Natural killer cell (primary cell): ENCODE data around the gene DDR2. TPM values are rescaled to one million over a fixed set of nuclear protein-coding genes. Genes with fewer than 3 reads are reported as not detected.
"Not testable (repeated sequence)": the region's sequence is repeated elsewhere in the genome, so short reads cannot be mapped to it uniquely, and the experiment has no call there.

ENCODE experiments used
- ATAC-seq, 3 donors: fragments of 150-1000 bp in 2 of 3; fragments of 200-7000 bp in 1 of 3; cut with Tn5 transposase; 1 replicate in 1 of 3; 2 replicates in 2 of 3; pipeline ENCODE4 v1.10.0; 2021; ENCODE audit warnings: mild to moderate bottlenecking in 2 of 3, moderate library complexity in 2 of 3
- DNase-seq, 2 donors: peaks; one replicate each; pipeline versions ENCODE4 v3.0.0 to v3.0.0-alpha.2; 2013 to 2021; ENCODE audit warnings: mixed read lengths in 1 of 2
- H3K27ac ChIP-seq: one replicate; pipeline ENCODE4 v1.5.1; 2013; ENCODE audit warnings: mild to moderate bottlenecking, low read length
- H3K27me3 ChIP-seq: one replicate; pipeline ENCODE4 v1.6.1; 2013; ENCODE audit warnings: low read length; ENCODE audit not compliant: control insufficient read depth, insufficient read depth
- H3K36me3 ChIP-seq: one replicate; pipeline ENCODE4 v1.6.1; 2013; ENCODE audit warnings: low read length; ENCODE audit not compliant: control insufficient read depth, insufficient read depth
- H3K4me1 ChIP-seq: one replicate; pipeline ENCODE4 v1.6.1; 2013; ENCODE audit warnings: low read length; ENCODE audit not compliant: control insufficient read depth, insufficient read depth
- H3K4me3 ChIP-seq: one replicate; pipeline ENCODE4 v1.5.1; 2013; ENCODE audit warnings: low read length
- H3K9me3 ChIP-seq: one replicate; pipeline ENCODE4 v1.6.1; 2013; ENCODE audit warnings: low read length; ENCODE audit not compliant: control insufficient read depth, insufficient read depth
- H3K27ac Mint-ChIP-seq, 2 donors: one replicate each; pipeline ENCODE4 v1.8.0; 2022; ENCODE audit warnings: mild to moderate bottlenecking in 2 of 2, mixed read lengths in 2 of 2, moderate library complexity in 1 of 2
- H3K27me3 Mint-ChIP-seq, 2 donors: one replicate each; pipeline ENCODE4 v1.8.0; 2022; ENCODE audit warnings: low read depth in 2 of 2, mixed read lengths in 2 of 2
- H3K36me3 Mint-ChIP-seq: one replicate; pipeline ENCODE4 v1.8.0; 2022; ENCODE audit warnings: mixed read lengths
- H3K4me1 Mint-ChIP-seq, 2 donors: one replicate each; pipeline ENCODE4 v1.8.0; 2022; ENCODE audit warnings: mixed read lengths in 2 of 2
- H3K4me3 Mint-ChIP-seq: one replicate; pipeline ENCODE4 v1.8.0; 2022; ENCODE audit warnings: mild to moderate bottlenecking, moderate library complexity, mixed read lengths
- H3K9me3 Mint-ChIP-seq, 2 donors: one replicate each; pipeline ENCODE4 v1.8.0; 2022; ENCODE audit warnings: mixed read lengths in 2 of 2
- WGBS: methylation state at CpG from one replicate; pipeline ENCODE4 v1.1.7; 2013; ENCODE audit warnings: missing lambda C conversion rate; ENCODE audit not compliant: insufficient coverage; 5-methylcytosine and 5-hydroxymethylcytosine counted together
- intact Hi-C: fragments of 100-400 bp; cut with micrococcal nuclease; formaldehyde crosslinking; loops from one replicate; pipeline ENCODE4 v1.14.2; 2022
- total RNA-seq, 4 donors: library from RNA; stranded (reverse); fragments of 120-200 nt in 1 of 4; gene quantifications; one replicate each; pipeline versions ENCODE4 v1.2.3 to v1.2.4, GENCODE V29; 2013 to 2022
- TF ChIP-seq, protein P1 (sequence below): fragments of 200-600 bp; IDR thresholded peaks from one replicate; pipeline ENCODE4 v1.8.0; 2022; ENCODE audit warnings: antibody characterized with exemption

Gene DDR2
- 1 to 10 TPM; 1.5 to 2.0 (median 1.8) TPM for total RNA-seq
- total RNA-seq (2013), result 0.36 TPM

DNA sequence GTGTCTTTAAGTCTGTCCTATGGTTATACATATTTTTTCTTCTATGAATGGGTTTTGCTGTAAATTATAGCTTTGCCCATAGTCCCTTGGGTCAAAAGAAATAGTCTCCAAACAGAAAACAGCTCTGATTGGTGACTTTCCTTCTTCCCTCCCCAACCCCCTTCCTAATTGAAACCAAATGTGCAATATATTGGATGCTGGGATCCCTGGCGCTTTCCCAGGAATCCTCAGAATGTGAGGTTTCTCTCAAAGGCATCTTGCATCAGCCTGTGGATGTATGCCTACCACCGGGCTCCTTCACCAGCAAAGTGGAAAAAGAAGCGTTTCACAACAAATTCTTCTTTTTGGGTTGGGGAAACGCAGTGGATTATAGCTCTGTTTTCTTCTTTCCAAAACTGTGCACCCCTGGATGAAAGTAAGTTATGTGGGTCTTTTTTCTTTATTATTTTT lies at the start of gene DDR2:
DDR2 (plus strand) TSS at position 248 of the 450 bp plus-strand sequence. CDS start 86,600 bp downstream, outside the sequence.
- Mint-ChIP-seq H3K4me1 (no peaks in the 10 kb centered on the region), H3K9me3 (no peaks in the 10 kb centered on the region), H3K36me3 (no peaks in the 10 kb centered on the region), H3K4me3 (no peak within 1 kb of the TSS), H3K27ac (no peak within 1 kb of the TSS), H3K27me3 (peaks cover 3 to 5% of the 10 kb centered on the region in 2 donors)
- H3K36me3 ChIP-seq, result no peaks in the 10 kb centered on the region
- no peak for DNase-seq
- intact Hi-C loops, result no loop called here
- no peak within 1 kb of the TSS for H3K27ac ChIP-seq
- no peaks in the 10 kb centered on the region for H3K9me3 ChIP-seq
- no peak for ATAC-seq
- TF ChIP-seq, protein P1, sequence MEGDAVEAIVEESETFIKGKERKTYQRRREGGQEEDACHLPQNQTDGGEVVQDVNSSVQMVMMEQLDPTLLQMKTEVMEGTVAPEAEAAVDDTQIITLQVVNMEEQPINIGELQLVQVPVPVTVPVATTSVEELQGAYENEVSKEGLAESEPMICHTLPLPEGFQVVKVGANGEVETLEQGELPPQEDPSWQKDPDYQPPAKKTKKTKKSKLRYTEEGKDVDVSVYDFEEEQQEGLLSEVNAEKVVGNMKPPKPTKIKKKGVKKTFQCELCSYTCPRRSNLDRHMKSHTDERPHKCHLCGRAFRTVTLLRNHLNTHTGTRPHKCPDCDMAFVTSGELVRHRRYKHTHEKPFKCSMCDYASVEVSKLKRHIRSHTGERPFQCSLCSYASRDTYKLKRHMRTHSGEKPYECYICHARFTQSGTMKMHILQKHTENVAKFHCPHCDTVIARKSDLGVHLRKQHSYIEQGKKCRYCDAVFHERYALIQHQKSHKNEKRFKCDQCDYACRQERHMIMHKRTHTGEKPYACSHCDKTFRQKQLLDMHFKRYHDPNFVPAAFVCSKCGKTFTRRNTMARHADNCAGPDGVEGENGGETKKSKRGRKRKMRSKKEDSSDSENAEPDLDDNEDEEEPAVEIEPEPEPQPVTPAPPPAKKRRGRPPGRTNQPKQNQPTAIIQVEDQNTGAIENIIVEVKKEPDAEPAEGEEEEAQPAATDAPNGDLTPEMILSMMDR, result no peak
- 94% methylated on average over 4 of the region's 4 CpGs for WGBS
- no peaks in the 10 kb centered on the region for H3K27me3 ChIP-seq
- no peak within 1 kb of the TSS for H3K4me3 ChIP-seq
- no peaks in the 10 kb centered on the region for H3K4me1 ChIP-seq

DNA sequence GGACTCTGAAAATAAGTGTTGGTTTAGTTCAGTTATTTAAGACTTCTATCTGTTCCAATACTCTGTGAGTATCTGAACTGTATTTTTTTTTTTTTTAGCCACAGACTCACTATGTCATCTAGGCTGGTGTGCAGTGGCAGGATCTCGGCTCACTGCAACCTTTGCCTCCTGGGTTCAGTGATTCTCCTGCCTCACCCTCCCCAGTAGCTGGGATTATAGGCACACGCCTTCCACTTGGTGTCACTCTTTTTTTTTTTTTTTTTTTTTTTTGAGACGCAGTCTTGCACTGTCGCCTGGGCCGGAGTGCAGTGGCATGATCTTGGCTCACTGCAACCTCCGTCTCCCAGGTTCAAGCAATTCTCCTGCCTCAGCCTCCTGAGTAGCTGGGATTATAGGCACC lies 49.4 kb upstream of the DDR2 start:
- H3K9me3 ChIP-seq, ATAC-seq, H3K9me3 Mint-ChIP-seq, H3K4me3 Mint-ChIP-seq, H3K27me3 ChIP-seq, H3K27me3 Mint-ChIP-seq, intact Hi-C loops, H3K4me1 ChIP-seq, H3K27ac ChIP-seq, H3K27ac Mint-ChIP-seq, DNase-seq, H3K4me1 Mint-ChIP-seq, H3K4me3 ChIP-seq: not testable (repeated sequence)
- H3K36me3 Mint-ChIP-seq, result peaks cover 14% of the 10 kb centered on the region
- 88% methylated on average over 6 of the region's 6 CpGs for WGBS
- peaks cover 21% of the 10 kb centered on the region for H3K36me3 ChIP-seq

DNA sequence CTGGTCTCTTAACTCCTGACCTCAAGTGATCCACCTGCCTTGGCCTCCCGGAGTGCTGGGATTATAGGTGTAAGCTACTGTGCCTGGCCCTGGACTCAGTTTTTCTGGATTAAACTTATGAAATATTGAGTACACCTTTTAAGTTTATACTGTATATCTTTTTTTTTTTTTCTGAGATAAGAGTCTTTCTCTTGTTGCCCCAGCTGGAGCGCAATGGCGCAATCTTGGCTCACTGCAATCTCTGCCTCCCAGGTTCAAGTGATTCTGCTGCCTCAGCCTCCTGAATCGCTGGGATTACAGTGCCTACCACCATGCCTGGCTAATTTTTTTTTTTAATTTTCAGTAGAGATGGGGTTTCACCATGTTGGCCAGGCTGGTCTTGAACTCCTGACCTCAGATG lies 47.2 kb upstream of the DDR2 start:
- ATAC-seq, H3K9me3 Mint-ChIP-seq, intact Hi-C loops, DNase-seq, H3K4me3 ChIP-seq, H3K27me3 ChIP-seq, H3K9me3 ChIP-seq, H3K4me3 Mint-ChIP-seq, H3K27me3 Mint-ChIP-seq, H3K27ac ChIP-seq, H3K4me1 Mint-ChIP-seq, H3K4me1 ChIP-seq, H3K27ac Mint-ChIP-seq: not testable (repeated sequence)
- WGBS, result 98% methylated on average over 4 of the region's 4 CpGs
- peaks cover 14% of the 10 kb centered on the region for H3K36me3 Mint-ChIP-seq
- peaks cover 31% of the 10 kb centered on the region for H3K36me3 ChIP-seq

DNA sequence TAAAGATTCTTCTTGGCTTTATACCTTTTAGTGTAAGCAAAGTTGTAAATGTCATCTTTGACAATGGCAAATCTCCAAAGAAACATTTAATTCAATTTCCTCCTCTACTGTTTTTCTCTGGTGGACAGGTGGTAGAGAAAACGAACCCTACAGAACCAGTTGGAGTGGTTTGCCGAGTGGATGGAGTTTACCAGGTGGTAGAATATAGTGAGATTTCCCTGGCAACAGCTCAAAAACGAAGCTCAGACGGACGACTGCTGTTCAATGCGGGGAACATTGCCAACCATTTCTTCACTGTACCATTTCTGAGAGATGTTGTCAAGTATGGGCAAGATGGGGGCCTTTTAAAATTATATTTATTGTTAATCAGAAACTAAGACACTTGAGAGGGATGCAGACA lies 44.9 kb upstream of the DDR2 start:
- Histone ChIP-seq H3K4me1 (no peaks in the 10 kb centered on the region), H3K9me3 (no peaks in the 10 kb centered on the region), H3K27ac (no peak overlapping the region), H3K36me3 (peaks cover 23% of the 10 kb centered on the region), H3K4me3 (no peak overlapping the region), H3K27me3 (no peaks in the 10 kb centered on the region)
- ATAC-seq, result no peak
- H3K36me3 Mint-ChIP-seq, result no peaks in the 10 kb centered on the region
- H3K4me3 Mint-ChIP-seq, result no peak overlapping the region
- no peak for DNase-seq
- no peak overlapping the region for H3K27ac Mint-ChIP-seq
- 94% methylated on average over 6 of the region's 6 CpGs for WGBS
- intact Hi-C loops, result no loop called here
- H3K27me3 Mint-ChIP-seq, result no peaks in the 10 kb centered on the region
- H3K9me3 Mint-ChIP-seq, result no peaks in the 10 kb centered on the region
- TF ChIP-seq, protein P1, result no peak
- peaks cover 0 to 11% of the 10 kb centered on the region in 2 donors for H3K4me1 Mint-ChIP-seq
